SK-N-SH (cell line): Measurements from ENCODE around the gene LSM10. TPM values are rescaled to one million over a fixed set of nuclear protein-coding genes. Genes with fewer than 3 reads are reported as not detected.

Experiments used
- CTCF ChIA-PET: fragments of 300-600, 350-600 bp; formaldehyde crosslinking; extraction: SDS; loops from one replicate; lab custom pipeline; 2021; lab: Yijun Ruan, JAX
- POLR2A ChIA-PET: fragments of 350-600 bp; sonication (Branson Sonifier 250); formaldehyde crosslinking; extraction: SDS; loops from one replicate; lab custom pipeline; 2020; ENCODE audit warnings: antibody characterized with exemption, inconsistent platforms; lab: Yijun Ruan, JAX
- DNase-seq: peaks from one replicate; pipeline ENCODE4 v3.0.0; 2012
- H2AFZ ChIP-seq: fragments of 200-600 bp; sonication (generic); 2 replicates; pipeline ENCODE4 v1.8.1; 2016; ENCODE audit warnings: antibody characterized with exemption, mild to moderate bottlenecking, low read depth
- H3F3A ChIP-seq: fragments of 200-600 bp; sonication (generic); replicated peaks from 2 replicates; pipeline ENCODE3; 2016; ENCODE audit warnings: antibody characterized with exemption, mild to moderate bottlenecking; ENCODE audit not compliant: insufficient read depth
- H3K27ac ChIP-seq, 2 experiments: fragments of 200-500 bp in 1 of 2; fragments of 200-600 bp in 1 of 2; sonication (Bioruptor generic) in 1 of 2; sonication (generic), shearing (Covaris generic) in 1 of 2; 2 replicates each; pipeline versions ENCODE4 v1.5.1 to v1.6.1; 2014 to 2016; ENCODE audit warnings: low read depth in 2 of 2, inconsistent platforms in 1 of 2, low read length in 1 of 2, mild to moderate bottlenecking in 1 of 2, mixed read lengths in 1 of 2
- H3K27me3 ChIP-seq: fragments of 200-600 bp; sonication (generic), shearing (Covaris generic); 2 replicates; pipeline ENCODE4 v1.6.1; 2016; ENCODE audit warnings: mixed run types; ENCODE audit not compliant: insufficient read depth
- H3K36me3 ChIP-seq, 2 experiments: fragments of 200-500 bp in 1 of 2; fragments of 200-600 bp in 1 of 2; sonication (Bioruptor generic) in 1 of 2; sonication (generic) in 1 of 2; replicated peaks in 1 of 2; 2 replicates each; pipeline versions ENCODE3 to v1.5.1; 2014 to 2016; ENCODE audit warnings: low read length in 1 of 2, mild to moderate bottlenecking in 1 of 2; ENCODE audit not compliant: insufficient read depth in 2 of 2, control insufficient read depth in 1 of 2
- H3K4me1 ChIP-seq, 2 experiments: fragments of 200-500 bp in 1 of 2; fragments of 200-600 bp in 1 of 2; sonication (Bioruptor generic) in 1 of 2; sonication (generic), shearing (Covaris generic) in 1 of 2; 2 replicates each; pipeline versions ENCODE4 v1.5.1 to v1.6.1; 2014 to 2016; ENCODE audit warnings: low read depth in 1 of 2, low read length in 1 of 2, mixed run types in 1 of 2; ENCODE audit not compliant: insufficient read depth in 2 of 2, control insufficient read depth in 1 of 2
- H3K4me2 ChIP-seq: fragments of 200-600 bp; sonication (generic), shearing (Covaris generic); 2 replicates; pipeline ENCODE4 v1.6.1; 2017; ENCODE audit warnings: mixed run types
- H3K4me3 ChIP-seq, 2 experiments: fragments of 200-500 bp in 1 of 2; fragments of 200-600 bp in 1 of 2; sonication (Bioruptor generic) in 1 of 2; sonication (generic), shearing (Covaris generic) in 1 of 2; 2 replicates each; pipeline versions ENCODE4 v1.5.1 to v1.8.1; 2014 to 2016; ENCODE audit warnings: low read depth in 2 of 2, inconsistent platforms in 1 of 2, low read length in 1 of 2, mild to moderate bottlenecking in 1 of 2, mixed read lengths in 1 of 2, moderate library complexity in 1 of 2
- H3K79me2 ChIP-seq: fragments of 200-600 bp; sonication (generic); 2 replicates; pipeline ENCODE4 v1.8.1; 2017; ENCODE audit warnings: mild to moderate bottlenecking; ENCODE audit not compliant: insufficient read depth
- H3K9ac ChIP-seq: fragments of 200-600 bp; sonication (generic); 2 replicates; pipeline ENCODE4 v1.6.1; 2017; ENCODE audit warnings: mixed run types
- H3K9me2 ChIP-seq: fragments of 200-600 bp; sonication (generic); 2 replicates; pipeline ENCODE4 v1.6.1; 2017; ENCODE audit warnings: mixed run types
- H3K9me3 ChIP-seq: fragments of 200-600 bp; sonication (generic); 2 replicates; pipeline ENCODE4 v1.6.1; 2017; ENCODE audit warnings: mixed run types, mild to moderate bottlenecking, moderate library complexity
- H4K20me1 ChIP-seq: fragments of 200-600 bp; sonication (generic); 2 replicates; pipeline ENCODE4 v1.6.1; 2017; ENCODE audit warnings: mild to moderate bottlenecking, mixed run types; ENCODE audit not compliant: insufficient read depth
- EP300 ChIP-seq, 2 experiments: IDR thresholded peaks; 2 replicates each; pipeline versions ENCODE4 v1.4.0 to v1.6.1; 2012; ENCODE audit warnings: borderline replicate concordance in 1 of 2, low read depth in 1 of 2, low read length in 1 of 2
- EZH2phosphoT487 ChIP-seq: fragments of 200-600 bp; sonication (generic); IDR thresholded peaks from 2 replicates; pipeline ENCODE4 v1.6.1; 2017; ENCODE audit warnings: low read depth, mixed run types, mild to moderate bottlenecking, antibody characterized with exemption, moderate library complexity, borderline replicate concordance
- FOXM1 ChIP-seq: IDR thresholded peaks from 2 replicates; pipeline ENCODE4 v1.4.0; 2012; ENCODE audit warnings: low read depth, mild to moderate bottlenecking
- GATA2 ChIP-seq: sonication (generic); formaldehyde crosslinking; IDR thresholded peaks from 2 replicates; pipeline ENCODE4 v1.5.0; 2020; ENCODE audit warnings: mild to moderate bottlenecking, missing genetic modification reagents
- MEF2A ChIP-seq: IDR thresholded peaks from 2 replicates; pipeline ENCODE4 v1.4.0; 2012; ENCODE audit warnings: low read depth, borderline replicate concordance
- RCOR1 ChIP-seq: fragments of 150-350 bp; IDR thresholded peaks from 2 replicates; pipeline ENCODE4 v1.6.1; 2017; ENCODE audit warnings: antibody characterized with exemption, low read length
- REST ChIP-seq: IDR thresholded peaks from 2 replicates; pipeline ENCODE4 v1.6.1; 2012; ENCODE audit warnings: mild to moderate bottlenecking, low read depth, low read length, moderate library complexity
- TCF12 ChIP-seq: IDR thresholded peaks from 2 replicates; pipeline ENCODE4 v1.4.0; 2012
- USF2 ChIP-seq: fragments of 150-350 bp; IDR thresholded peaks from 2 replicates; pipeline ENCODE4 v1.6.1; 2017; ENCODE audit warnings: antibody characterized with exemption, low read length, low read depth, borderline replicate concordance
- YY1 ChIP-seq: IDR thresholded peaks from 2 replicates; pipeline ENCODE4 v1.4.0; 2012; ENCODE audit warnings: low read depth, mild to moderate bottlenecking
- WGBS: methylation state at CpG from one replicate; pipeline ENCODE4 v1.1.6; 2017; ENCODE audit warnings: low lambda C conversion rate; 5-methylcytosine and 5-hydroxymethylcytosine counted together
- polyA plus RNA-seq, 3 experiments: library from polyadenylated mRNA; depleted of rRNA; stranded (reverse); fragments of >200 nt; gene quantifications; 2 replicates each; pipeline ENCODE4 v1.2.3, GENCODE V29; 2012
- TF ChIP-seq, protein P1 (sequence below): IDR thresholded peaks from 2 replicates; pipeline ENCODE4 v1.4.0; 2012; ENCODE audit warnings: low read depth

Gene LSM10
- polyA plus RNA-seq, 1 of the 3 experiments (the other 2 are of a cell fraction): 96.8 TPM

DNA sequence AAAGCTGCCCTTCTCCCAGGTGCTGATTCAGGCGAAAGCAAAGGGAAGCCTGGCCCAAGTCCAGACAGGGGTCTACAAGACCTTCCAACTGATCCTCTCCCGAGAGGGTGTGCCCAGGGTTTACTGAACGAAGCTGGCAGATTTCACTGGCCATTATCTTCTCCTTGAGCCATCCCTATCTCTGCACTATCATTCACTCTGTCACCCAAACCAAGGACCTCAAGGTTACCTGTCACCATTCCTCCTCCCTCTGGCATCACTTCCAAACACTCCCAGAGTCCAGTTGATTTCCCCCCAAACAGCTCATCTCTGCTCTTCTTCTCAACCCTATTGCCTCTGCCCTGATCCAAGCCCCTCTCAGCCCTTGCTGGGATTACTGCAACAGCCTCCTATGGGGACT lies 16.9 kb downstream of the LSM10 start (continued):
- TF ChIP-seq, protein P1, sequence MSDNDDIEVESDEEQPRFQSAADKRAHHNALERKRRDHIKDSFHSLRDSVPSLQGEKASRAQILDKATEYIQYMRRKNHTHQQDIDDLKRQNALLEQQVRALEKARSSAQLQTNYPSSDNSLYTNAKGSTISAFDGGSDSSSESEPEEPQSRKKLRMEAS: no peak
- TF ChIP-seq MEF2A (no peak), FOXM1 (no peak), EP300 (IDR thresholded peaks at IDR 0.05; ENCODE audit: borderline replicate concordance in 1 of 2, low read depth in 1 of 2, low read length in 1 of 2) (no peak), TCF12 (no peak), EZH2phosphoT487 (no peak), YY1 (no peak), USF2 (no peak), RCOR1 (no peak), REST (no peak)
- TF ChIP-seq, all 33 proteins: peak for 0

DNA sequence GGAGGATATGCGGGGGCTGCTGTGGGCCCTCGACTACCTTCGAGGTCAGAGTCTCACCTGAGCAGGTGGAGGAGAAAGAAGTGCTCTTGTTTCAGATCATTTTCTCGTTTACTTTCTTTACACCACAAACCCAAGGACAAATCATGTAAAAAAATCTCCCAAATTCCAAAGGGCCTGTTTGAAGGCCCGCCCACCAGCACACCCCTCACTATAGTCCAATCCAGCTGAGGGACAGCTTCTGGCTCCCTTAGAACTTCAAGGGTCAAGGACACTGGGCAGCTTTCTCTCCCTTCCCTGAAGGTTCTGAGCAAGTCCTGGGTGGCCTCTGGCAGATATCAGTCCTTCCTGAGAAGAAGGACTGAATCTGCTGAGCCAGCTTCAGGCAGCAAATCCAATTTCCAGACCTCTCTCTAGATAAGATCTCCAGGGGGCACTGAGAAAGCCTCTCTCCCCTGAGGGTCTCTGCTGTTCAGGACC lies 17.5 kb downstream of the LSM10 start:
- TF ChIP-seq GATA2 (CRISPR knock-in tag) (peak; percentile 55; the same call in 1 of the 2 replicates), EZH2phosphoT487 (no peak)
- Histone ChIP-seq H3K36me3 (peaks cover 0 to 5% of the 10 kb centered on the region in 2 experiments), H2AFZ (no peak overlapping the region), H3F3A (peaks cover 18% of the 10 kb centered on the region), H3K9ac (no peak overlapping the region), H3K9me3 (no peaks in the 10 kb centered on the region), H3K4me2 (peak overlapping the region; percentile 30; the same call in 1 of the 2 replicates), H3K4me1 (peaks cover 20 to 28% of the 10 kb centered on the region in 2 experiments), H3K79me2 (peaks cover 100% of the 10 kb centered on the region), H3K4me3 (no peak overlapping the region), H3K27me3 (no peaks in the 10 kb centered on the region), H4K20me1 (peaks cover 64% of the 10 kb centered on the region), H3K9me2 (no peaks in the 10 kb centered on the region), H3K27ac (peak overlapping the region; percentile 11 to 17; a peak in 2 of 4 replicates)
- ChIA-PET POLR2A (interaction anchor here (0.6 kb wide), 1 partner anchor 48 kb away, joined by 8 read pairs; no protein-coding TSS in a partner anchor), CTCF (interaction anchor here (2.0 to 10.1 kb wide), 2 partner anchors 13 to 38 kb away, joined by 5 to 78 read pairs; no protein-coding TSS in a partner anchor)
- 91% methylated on average over 5 of the region's 5 CpGs for WGBS
- peak; percentile 43 for DNase-seq
